RWPE2 (cell line): ENCODE measurements around the gene SMIM36.
A peak's percentile ranks its signal among the peaks of the same experiment; 100 is the strongest.

Experiments used
- ATAC-seq: fragments of 200-7000 bp; cut with Tn5 transposase; 3 replicates; pipeline ENCODE4 v1.9.1; 2021; ENCODE audit warnings: low read depth
- DNase-seq: peaks from one replicate; pipeline ENCODE4 v3.0.0-alpha.2; 2020; ENCODE audit warnings: low spot score
- H3K27ac ChIP-seq: fragments of 450-650 bp; 2 replicates; pipeline ENCODE4 v1.5.1; 2017; ENCODE audit warnings: mild to moderate bottlenecking; ENCODE audit not compliant: poor library complexity, severe bottlenecking
- H3K27me3 ChIP-seq: fragments of 250-450 bp; sonication (Bioruptor Pico); 2 replicates; pipeline ENCODE4 v1.5.1; 2021; ENCODE audit warnings: mild to moderate bottlenecking, moderate library complexity; ENCODE audit not compliant: insufficient read depth, poor library complexity, severe bottlenecking
- H3K36me3 ChIP-seq: fragments of 250-450 bp; sonication (Bioruptor Pico); 2 replicates; pipeline ENCODE4 v1.5.1; 2020; ENCODE audit warnings: low read depth, mild to moderate bottlenecking, moderate library complexity
- H3K4me1 ChIP-seq: fragments of 250-450 bp; sonication (Bioruptor Pico); 2 replicates; pipeline ENCODE4 v1.5.1; 2021; ENCODE audit warnings: mild to moderate bottlenecking, moderate library complexity; ENCODE audit not compliant: insufficient read depth, poor library complexity, severe bottlenecking
- H3K4me3 ChIP-seq: fragments of 250-450 bp; sonication (Bioruptor Pico); 2 replicates; pipeline ENCODE4 v1.5.1; 2021; ENCODE audit warnings: mild to moderate bottlenecking, moderate library complexity; ENCODE audit not compliant: severe bottlenecking
- H3K9me3 ChIP-seq: fragments of 250-450 bp; sonication (Bioruptor Pico); 2 replicates; pipeline ENCODE4 v1.5.1; 2021; ENCODE audit warnings: mild to moderate bottlenecking, moderate library complexity; ENCODE audit not compliant: severe bottlenecking
- CTCF ChIP-seq: fragments of 450-650 bp; IDR thresholded peaks from one replicate; pipeline ENCODE4 v1.5.1; 2017; ENCODE audit warnings: mild to moderate bottlenecking, moderate library complexity; ENCODE audit not compliant: poor library complexity, severe bottlenecking

Gene SMIM36

GRCh38 chr17:55510986-55511721 is at the start of gene SMIM36:
Gene SMIM36 (minus strand): TSS chr17:55511452.
- no peaks in the 10 kb centered on the region for H3K36me3 ChIP-seq

GRCh38 chr17:55555772-55556171 is 44.5 kb upstream of the SMIM36 start:
- TF ChIP-seq CTCF: no peak
- Histone ChIP-seq H3K27me3 (peaks cover 16% of the 10 kb centered on the region), H3K9me3 (no peaks in the 10 kb centered on the region), H3K27ac (no peak overlapping the region), H3K36me3 (no peaks in the 10 kb centered on the region), H3K4me3 (no peak overlapping the region), H3K4me1 (no peaks in the 10 kb centered on the region)
- no peak for ATAC-seq
- DNase-seq: no peak

More at GRCh38 chr17:55510986-55511721, at the start of gene SMIM36:
- TF ChIP-seq CTCF: no peak
- no peak within 1 kb of the TSS for H3K4me3 ChIP-seq
- H3K27me3 ChIP-seq: no peaks in the 10 kb centered on the region
- no peaks in the 10 kb centered on the region for H3K9me3 ChIP-seq
- H3K4me1 ChIP-seq: no peaks in the 10 kb centered on the region
- no peak for DNase-seq
- no peak within 1 kb of the TSS for H3K27ac ChIP-seq
- no peak for ATAC-seq

- no peak for DNase-seq
- peaks cover 13% of the 10 kb centered on the region for H3K27me3 ChIP-seq
Observed at GRCh38 chr17:55549140-55549539, 37.9 kb upstream of the SMIM36 start.

GRCh38 chr17:55546991-55547664 is 35.9 kb upstream of the SMIM36 start:
- ATAC-seq (no peak), DNase-seq (no peak)
- Histone ChIP-seq H3K27me3 (peaks cover 8% of the 10 kb centered on the region), H3K9me3 (no peaks in the 10 kb centered on the region), H3K4me1 (no peaks in the 10 kb centered on the region), H3K4me3 (no peak overlapping the region), H3K36me3 (no peaks in the 10 kb centered on the region), H3K27ac (no peak overlapping the region)
- no peak for TF ChIP-seq CTCF

More at GRCh38 chr17:55549140-55549539, 37.9 kb upstream of the SMIM36 start:
- TF ChIP-seq CTCF: peak; percentile 22
- H3K4me3 ChIP-seq: no peak overlapping the region
- no peaks in the 10 kb centered on the region for H3K9me3 ChIP-seq
- no peak overlapping the region for H3K27ac ChIP-seq
- no peaks in the 10 kb centered on the region for H3K4me1 ChIP-seq
- ATAC-seq: no peak
- no peaks in the 10 kb centered on the region for H3K36me3 ChIP-seq

GRCh38 chr17:55546481-55546880 is 35.2 kb upstream of the SMIM36 start:
- no peak for TF ChIP-seq CTCF
- ATAC-seq (no peak), DNase-seq (no peak)
- Histone ChIP-seq H3K4me3 (no peak overlapping the region), H3K4me1 (no peaks in the 10 kb centered on the region), H3K27me3 (peaks cover 1% of the 10 kb centered on the region), H3K36me3 (no peaks in the 10 kb centered on the region), H3K27ac (no peak overlapping the region), H3K9me3 (no peaks in the 10 kb centered on the region)
